Cardiac fibroblast (primary cell): ENCODE results near the gene COG5.

Experiments
- DNase-seq, 2 donors: peaks; one replicate each; pipeline versions ENCODE4 v3.0.0 to v3.0.0-alpha.2; 2010; ENCODE audit warnings: low read depth in 2 of 2
- H3K4me3 ChIP-seq, 2 donors: replicated peaks in 1 of 2; 1 replicate in 1 of 2; 2 replicates in 1 of 2; pipeline ENCODE4 v1.5.1; 2011; ENCODE audit warnings: low read depth in 2 of 2, low read length in 2 of 2, mild to moderate bottlenecking in 2 of 2, moderate library complexity in 1 of 2
- TF ChIP-seq, protein P1 (sequence below): IDR thresholded peaks from one replicate; pipeline ENCODE4 v1.5.1; 2011; ENCODE audit warnings: low read depth, mild to moderate bottlenecking, low read length, inconsistent platforms

COG5 gene

DNA sequence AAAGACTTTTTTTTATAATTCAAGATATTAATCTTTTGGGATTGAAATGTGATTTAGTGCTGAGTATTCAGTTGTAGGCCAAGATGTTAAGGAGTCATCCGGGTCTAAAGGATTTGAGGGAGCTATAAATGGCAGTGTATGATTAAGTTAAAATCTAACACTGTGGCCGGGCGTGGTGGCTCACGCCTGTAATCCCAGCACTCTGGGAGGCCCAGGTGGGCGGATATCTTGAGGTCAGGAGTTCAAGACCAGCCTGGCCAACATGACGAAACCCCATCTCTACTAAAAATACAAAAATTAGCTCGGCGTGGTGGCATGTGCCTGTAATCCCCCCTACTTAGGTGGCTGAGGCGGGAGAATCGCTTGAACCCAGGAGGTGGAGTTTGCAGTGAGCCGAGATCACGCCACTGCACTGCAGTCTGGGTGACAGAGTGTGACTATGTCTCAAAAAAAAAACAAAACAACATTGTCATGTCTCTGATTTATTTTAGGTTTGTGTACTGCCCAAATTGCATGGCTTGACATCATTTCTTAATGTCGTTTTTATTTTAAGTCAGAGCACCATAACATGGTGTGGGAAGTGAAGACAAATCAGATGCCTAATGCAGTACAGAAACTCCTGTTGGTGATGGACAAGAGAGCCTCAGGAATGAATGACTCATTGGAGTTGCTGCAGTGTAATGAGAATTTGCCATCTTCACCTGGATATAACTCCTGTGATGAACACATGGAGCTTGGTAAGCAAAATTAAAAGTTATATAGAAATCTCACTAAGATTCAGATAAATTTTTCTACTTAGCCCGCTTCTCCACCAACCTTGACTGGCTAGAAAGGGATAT, 384.2 kb downstream of the COG5 start:
- peak in 1 of 2 donors; percentile 40 for DNase-seq
- TF ChIP-seq, protein P1, sequence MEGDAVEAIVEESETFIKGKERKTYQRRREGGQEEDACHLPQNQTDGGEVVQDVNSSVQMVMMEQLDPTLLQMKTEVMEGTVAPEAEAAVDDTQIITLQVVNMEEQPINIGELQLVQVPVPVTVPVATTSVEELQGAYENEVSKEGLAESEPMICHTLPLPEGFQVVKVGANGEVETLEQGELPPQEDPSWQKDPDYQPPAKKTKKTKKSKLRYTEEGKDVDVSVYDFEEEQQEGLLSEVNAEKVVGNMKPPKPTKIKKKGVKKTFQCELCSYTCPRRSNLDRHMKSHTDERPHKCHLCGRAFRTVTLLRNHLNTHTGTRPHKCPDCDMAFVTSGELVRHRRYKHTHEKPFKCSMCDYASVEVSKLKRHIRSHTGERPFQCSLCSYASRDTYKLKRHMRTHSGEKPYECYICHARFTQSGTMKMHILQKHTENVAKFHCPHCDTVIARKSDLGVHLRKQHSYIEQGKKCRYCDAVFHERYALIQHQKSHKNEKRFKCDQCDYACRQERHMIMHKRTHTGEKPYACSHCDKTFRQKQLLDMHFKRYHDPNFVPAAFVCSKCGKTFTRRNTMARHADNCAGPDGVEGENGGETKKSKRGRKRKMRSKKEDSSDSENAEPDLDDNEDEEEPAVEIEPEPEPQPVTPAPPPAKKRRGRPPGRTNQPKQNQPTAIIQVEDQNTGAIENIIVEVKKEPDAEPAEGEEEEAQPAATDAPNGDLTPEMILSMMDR: no peak
- no peak overlapping the region for H3K4me3 ChIP-seq

DNA sequence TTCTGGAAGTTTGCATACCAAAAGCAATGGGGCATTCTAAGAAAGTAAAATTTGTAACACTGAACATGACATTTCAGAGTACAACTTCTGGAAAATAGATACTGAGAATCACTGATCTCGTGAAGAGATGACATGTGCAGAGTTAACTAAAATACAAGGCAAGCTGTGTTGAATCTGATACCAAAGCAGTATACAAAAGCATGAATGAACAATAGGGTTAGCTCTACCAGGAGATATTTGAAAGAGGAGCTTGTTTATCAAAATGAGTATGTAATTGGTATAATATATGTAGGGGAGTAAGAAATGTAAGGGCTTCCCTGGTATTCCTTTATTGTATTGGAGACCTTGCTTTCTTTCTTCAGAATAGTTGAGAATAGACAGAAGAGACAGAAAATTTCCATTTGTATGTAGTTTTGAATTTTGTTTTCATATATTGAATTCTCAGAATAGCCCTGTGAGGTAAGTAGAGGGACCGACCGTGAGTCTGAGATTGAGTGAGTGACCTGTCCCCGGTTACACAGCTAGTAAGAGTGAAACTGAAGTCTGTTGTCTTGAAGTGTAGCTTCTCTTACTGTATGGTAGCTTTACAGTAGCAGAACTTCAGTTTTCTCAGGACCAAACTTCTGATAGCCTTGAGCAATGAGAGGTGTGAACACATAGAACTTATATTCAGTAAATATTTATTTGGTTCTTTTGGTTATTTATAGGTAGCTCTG, 389.9 kb downstream of the COG5 start:
- TF ChIP-seq, protein P1: no peak
- no peak for DNase-seq
- H3K4me3 ChIP-seq: no peak overlapping the region

DNA sequence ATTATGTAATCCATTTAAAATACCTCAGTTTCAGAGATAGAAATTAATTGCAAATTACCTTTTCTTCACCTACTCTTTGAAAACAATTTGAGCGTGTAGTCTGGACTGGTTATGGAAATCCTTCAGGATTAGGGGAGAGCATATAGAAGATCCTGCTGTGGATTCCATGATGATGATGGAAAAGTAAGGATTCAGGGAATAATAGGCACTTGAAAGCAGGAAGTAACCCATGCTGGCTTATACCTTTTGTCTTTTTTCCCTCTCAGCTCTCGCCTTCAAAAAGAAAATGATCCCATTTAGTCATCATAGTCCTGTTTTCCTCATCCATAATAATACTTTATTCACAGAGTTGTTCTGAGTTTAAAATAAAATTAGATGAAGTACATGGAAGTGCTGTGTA, 390.5 kb downstream of the COG5 start:
- H3K4me3 ChIP-seq: no peak overlapping the region
- TF ChIP-seq, protein P1: no peak
- no peak for DNase-seq

DNA sequence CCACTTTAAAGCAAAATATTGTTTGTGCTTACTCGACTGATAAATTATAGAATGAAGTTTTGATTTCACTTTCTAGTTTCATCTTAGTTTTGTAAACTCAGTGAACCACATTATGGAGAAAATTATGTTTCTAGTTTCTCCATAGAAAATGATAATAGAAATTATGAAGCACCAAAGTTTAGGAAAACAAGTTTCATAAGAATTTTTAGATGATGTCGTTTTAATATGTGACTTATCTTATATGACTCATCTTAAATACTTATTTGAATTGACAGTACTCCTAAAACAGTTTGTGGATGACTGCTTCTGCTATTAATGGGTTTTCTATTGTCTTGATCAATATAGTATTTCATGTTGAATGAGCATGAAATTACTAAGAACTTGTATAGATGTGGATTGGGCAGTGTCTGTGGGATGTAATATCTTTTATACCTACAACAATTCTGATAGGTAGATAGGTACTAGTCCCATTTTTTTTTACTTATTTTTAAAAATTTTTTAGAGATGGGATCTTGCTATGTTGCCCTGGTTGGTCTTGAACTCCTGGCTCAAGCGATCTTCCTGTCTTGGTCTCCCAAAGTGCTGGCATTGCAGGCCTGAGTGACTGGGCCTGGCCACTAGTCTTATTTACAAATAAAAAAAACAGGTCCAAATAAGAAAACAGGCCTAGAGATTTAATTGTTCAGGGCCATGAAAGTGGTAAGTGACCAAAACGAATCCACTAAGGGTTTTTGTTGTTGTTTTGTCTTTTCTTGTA, 391.3 kb downstream of the COG5 start:
- no peak for DNase-seq
- H3K4me3 ChIP-seq: no peak overlapping the region
- TF ChIP-seq, protein P1: no peak

DNA sequence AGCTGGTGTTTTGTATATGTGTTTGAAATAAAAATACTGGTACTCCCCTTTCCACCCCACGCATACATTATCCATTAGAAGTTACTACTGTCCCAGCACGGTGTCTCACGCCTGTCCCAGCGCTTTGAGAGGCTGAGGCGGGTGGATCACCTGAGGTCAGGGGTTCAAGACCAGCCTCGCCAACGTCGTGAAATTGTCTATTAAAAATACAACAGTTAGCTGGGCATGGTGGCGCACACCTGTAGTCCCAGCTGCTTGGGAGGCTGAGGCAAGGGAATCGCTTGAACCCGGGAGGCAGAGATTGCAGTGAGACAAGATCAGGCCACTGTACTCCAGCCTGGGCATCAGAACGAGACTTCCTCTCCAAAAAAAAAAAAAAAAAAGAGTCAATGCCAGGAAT, 392.2 kb downstream of the COG5 start:
- no peak overlapping the region for H3K4me3 ChIP-seq
- no peak for DNase-seq
- TF ChIP-seq, protein P1: no peak

DNA sequence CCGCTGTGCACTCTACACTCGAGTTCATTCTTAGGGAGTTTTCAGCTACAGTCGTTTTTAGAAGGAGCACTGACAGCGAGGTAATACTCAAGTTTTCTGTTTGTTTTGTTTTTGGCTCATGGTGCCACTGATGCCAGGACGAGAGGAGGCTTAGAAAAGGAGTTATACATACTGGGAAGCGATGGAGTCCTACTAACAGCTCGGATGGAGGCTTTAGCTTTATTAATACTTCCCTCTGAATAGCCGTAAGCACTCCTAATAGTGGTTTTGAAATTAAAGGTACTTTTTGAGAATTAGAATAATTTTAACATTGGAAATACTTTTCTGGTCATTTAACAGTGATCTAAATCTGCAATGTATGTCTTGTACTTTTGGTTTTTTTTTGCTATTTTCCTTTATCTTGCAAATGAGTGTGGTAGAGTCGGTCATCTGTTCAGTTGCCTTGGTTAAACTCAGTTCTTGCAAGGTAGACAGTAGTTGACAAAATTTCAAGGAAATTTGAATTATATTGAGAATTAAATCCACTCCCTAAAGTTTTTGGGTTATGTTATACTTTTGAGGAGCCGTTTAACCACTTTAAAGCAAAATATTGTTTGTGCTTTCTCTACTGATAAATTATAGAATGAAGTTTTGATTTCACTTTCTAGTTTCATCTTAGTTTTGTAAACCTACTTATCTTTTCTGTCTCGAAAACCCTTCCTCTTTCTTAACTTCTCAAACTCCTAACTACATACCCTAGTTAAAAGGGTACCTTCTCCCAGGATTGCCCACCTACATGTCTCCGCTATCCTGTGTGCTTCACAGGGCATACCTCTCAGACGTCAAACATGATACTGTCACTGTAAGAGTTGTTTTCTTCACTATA, 393.4 kb downstream of the COG5 start:
- TF ChIP-seq, protein P1: no peak
- peak overlapping the region; percentile 83 to 94 for H3K4me3 ChIP-seq
- DNase-seq: no peak
